Effector memory CD4-positive, alpha-beta T cell (primary cell): ENCODE measurements around the gene ADAMTS2.
A peak's percentile ranks its signal among the peaks of the same experiment; 100 is the strongest.

Experiments
- DNase-seq, 3 donors: peaks; one replicate each; pipeline ENCODE4 v3.0.0-alpha.2; 2020
- H3K27ac ChIP-seq: 2 replicates; pipeline ENCODE4 v1.7.0; 2013; ENCODE audit warnings: mild to moderate bottlenecking, low read length, moderate library complexity; ENCODE audit not compliant: insufficient read depth, poor library complexity, severe bottlenecking
- H3K27me3 ChIP-seq: replicated peaks from 2 replicates; pipeline ENCODE4 v1.7.0; 2013; ENCODE audit warnings: mild to moderate bottlenecking, low read length; ENCODE audit not compliant: insufficient read depth, control insufficient read depth, poor library complexity, severe bottlenecking
- H3K36me3 ChIP-seq: 2 replicates; pipeline ENCODE4 v1.7.0; 2013; ENCODE audit warnings: mild to moderate bottlenecking, low read length, moderate library complexity; ENCODE audit not compliant: control insufficient read depth, insufficient read depth
- H3K4me1 ChIP-seq: 2 replicates; pipeline ENCODE4 v1.7.0; 2013; ENCODE audit warnings: low read length, mild to moderate bottlenecking; ENCODE audit not compliant: control insufficient read depth, insufficient read depth, poor library complexity, severe bottlenecking
- H3K4me3 ChIP-seq: 2 replicates; pipeline ENCODE4 v1.7.0; 2013; ENCODE audit warnings: low read length, low read depth, mild to moderate bottlenecking; ENCODE audit not compliant: insufficient read depth, poor library complexity, severe bottlenecking
- H3K9me3 ChIP-seq: 2 replicates; pipeline ENCODE4 v1.7.0; 2013; ENCODE audit warnings: mild to moderate bottlenecking, low read length, moderate library complexity; ENCODE audit not compliant: control insufficient read depth

ADAMTS2 gene

DNA sequence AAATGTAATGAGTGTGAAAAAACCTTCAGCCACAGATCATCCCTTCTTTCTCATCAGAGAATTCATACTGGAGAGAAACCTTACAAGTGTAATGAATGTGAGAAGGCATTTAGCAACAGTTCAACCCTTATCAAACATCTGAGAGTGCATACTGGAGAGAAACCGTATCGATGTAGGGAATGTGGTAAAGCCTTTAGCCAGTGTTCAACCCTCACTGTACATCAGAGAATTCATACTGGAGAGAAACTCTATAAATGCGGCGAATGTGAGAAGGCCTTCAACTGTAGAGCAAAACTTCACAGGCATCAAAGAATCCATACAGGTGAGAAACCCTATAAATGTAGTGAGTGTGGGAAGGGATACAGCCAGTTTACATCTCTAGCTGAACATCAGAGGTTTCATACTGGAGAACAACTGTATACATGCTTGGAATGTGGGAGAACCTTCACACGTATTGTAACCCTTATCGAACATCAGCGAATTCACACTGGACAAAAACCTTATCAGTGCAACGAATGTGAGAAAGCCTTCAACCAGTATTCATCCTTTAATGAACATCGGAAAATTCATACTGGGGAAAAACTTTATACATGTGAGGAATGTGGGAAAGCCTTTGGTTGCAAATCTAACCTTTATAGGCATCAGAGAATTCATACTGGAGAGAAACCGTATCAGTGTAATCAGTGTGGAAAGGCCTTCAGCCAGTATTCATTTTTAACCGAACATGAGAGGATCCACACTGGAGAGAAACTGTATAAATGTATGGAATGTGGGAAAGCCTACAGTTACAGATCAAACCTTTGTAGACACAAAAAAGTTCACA lies 265.9 kb downstream of the ADAMTS2 start:
- DNase-seq, result no peak
- no peaks in the 10 kb centered on the region for H3K4me1 ChIP-seq
- peaks cover 41% of the 10 kb centered on the region for H3K36me3 ChIP-seq
- H3K27me3 ChIP-seq, result no peaks in the 10 kb centered on the region
- H3K9me3 ChIP-seq, result peaks cover 79% of the 10 kb centered on the region
- no peak overlapping the region for H3K27ac ChIP-seq
- no peak overlapping the region for H3K4me3 ChIP-seq

DNA sequence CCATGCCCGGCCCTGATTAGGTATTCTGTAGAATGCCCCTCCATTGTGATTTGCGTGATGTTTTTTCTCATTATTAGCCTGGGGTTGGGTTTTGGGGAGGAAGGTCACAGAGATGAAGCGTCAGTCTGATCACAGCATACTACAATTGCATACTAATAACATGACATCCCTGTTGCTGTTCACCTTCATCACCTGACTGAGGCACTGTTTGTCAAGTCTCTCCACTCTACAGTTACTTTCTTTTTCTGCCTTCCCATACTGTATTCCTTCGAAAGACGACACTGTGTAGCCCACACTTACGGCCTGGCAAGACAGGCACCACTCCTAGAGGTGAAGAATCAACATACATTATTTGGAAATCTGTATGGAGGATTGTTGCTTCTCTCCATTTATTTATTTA lies 279.6 kb downstream of the ADAMTS2 start:
- no peaks in the 10 kb centered on the region for H3K27me3 ChIP-seq
- H3K4me1 ChIP-seq, result peaks cover 8% of the 10 kb centered on the region
- H3K36me3 ChIP-seq, result peaks cover 33% of the 10 kb centered on the region
- DNase-seq, result no peak
- H3K4me3 ChIP-seq, result no peak overlapping the region
- H3K27ac ChIP-seq, result no peak overlapping the region
- H3K9me3 ChIP-seq, result peaks cover 6% of the 10 kb centered on the region

DNA sequence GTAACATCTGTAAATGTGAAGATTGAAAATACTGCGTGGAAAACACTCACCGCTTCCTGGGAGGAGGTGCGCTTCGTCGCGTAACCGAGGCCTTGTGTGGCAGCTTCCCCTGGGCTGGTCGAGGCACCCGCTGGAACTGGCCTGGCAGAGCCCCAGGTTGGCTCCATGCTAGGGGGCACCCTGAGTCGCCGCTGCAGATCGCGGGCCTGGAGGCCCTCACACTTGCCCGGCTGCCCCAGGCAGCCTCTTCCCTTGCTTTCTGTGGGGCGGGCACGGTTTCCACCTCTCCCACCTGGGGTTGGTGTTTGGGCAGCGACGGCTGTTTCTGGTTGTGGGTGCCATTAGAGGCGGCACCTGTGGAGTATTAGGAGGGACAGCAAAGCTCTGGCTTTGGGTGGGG lies 284.2 kb downstream of the ADAMTS2 start:
- H3K27me3 ChIP-seq, result no peaks in the 10 kb centered on the region
- DNase-seq, result no peak
- H3K4me3 ChIP-seq, result peak overlapping the region; percentile 71
- H3K27ac ChIP-seq, result no peak overlapping the region
- no peaks in the 10 kb centered on the region for H3K9me3 ChIP-seq
- peaks cover 19% of the 10 kb centered on the region for H3K36me3 ChIP-seq
- peaks cover 8% of the 10 kb centered on the region for H3K4me1 ChIP-seq
